DOHH2 (cell line): ENCODE data around the gene C19orf33.

Experiments used
- H3F3A ChIP-seq: fragments of 200-600 bp; sonication (generic), shearing (Covaris generic); 2 replicates; pipeline ENCODE4 v1.6.0; 2016; ENCODE audit warnings: antibody characterized with exemption, mild to moderate bottlenecking; ENCODE audit not compliant: control insufficient read depth, insufficient read depth
- H3K27ac ChIP-seq: fragments of 200-600 bp; sonication (generic); 2 replicates; pipeline ENCODE4 v1.5.1; 2014; ENCODE audit warnings: low read depth, mild to moderate bottlenecking, low read length, moderate library complexity
- H3K27me3 ChIP-seq: fragments of 200-600 bp; sonication (generic); 2 replicates; pipeline ENCODE4 v1.6.1; 2014; ENCODE audit warnings: mild to moderate bottlenecking, low read length, mixed read lengths; ENCODE audit not compliant: control insufficient read depth
- H3K36me3 ChIP-seq: fragments of 200-600 bp; sonication (generic); 2 replicates; pipeline ENCODE4 v1.6.1; 2014; ENCODE audit warnings: mild to moderate bottlenecking, low read length, moderate library complexity, mixed read lengths; ENCODE audit not compliant: control insufficient read depth
- H3K4me1 ChIP-seq: fragments of 200-600 bp; sonication (generic); 2 replicates; pipeline ENCODE4 v1.6.1; 2014; ENCODE audit warnings: mild to moderate bottlenecking, low read length, mixed read lengths; ENCODE audit not compliant: control insufficient read depth
- H3K4me2 ChIP-seq: fragments of 200-600 bp; sonication (generic); 2 replicates; pipeline ENCODE4 v1.6.0; 2014; ENCODE audit warnings: mild to moderate bottlenecking, low read length, moderate library complexity
- H3K4me3 ChIP-seq: fragments of 200-600 bp; sonication (generic); 2 replicates; pipeline ENCODE4 v1.5.1; 2014; ENCODE audit warnings: mild to moderate bottlenecking, low read length, mixed read lengths
- H3K79me2 ChIP-seq: fragments of 200-600 bp; sonication (generic); 2 replicates; pipeline ENCODE4 v1.6.1; 2014; ENCODE audit warnings: mild to moderate bottlenecking, low read length, mixed read lengths; ENCODE audit not compliant: control insufficient read depth
- H3K9me2 ChIP-seq: fragments of 200-600 bp; sonication (generic); replicated peaks from 2 replicates; pipeline ENCODE4 v1.6.1; 2014; ENCODE audit warnings: mild to moderate bottlenecking, low read length, mixed read lengths; ENCODE audit not compliant: control insufficient read depth
- H3K9me3 ChIP-seq: fragments of 200-600 bp; sonication (generic); 2 replicates; pipeline ENCODE4 v1.6.1; 2014; ENCODE audit warnings: antibody characterized with exemption, low read length, mixed read lengths; ENCODE audit not compliant: control insufficient read depth, insufficient read depth
- H4K20me1 ChIP-seq: fragments of 200-600 bp; sonication (generic); 2 replicates; pipeline ENCODE4 v1.6.0; 2014; ENCODE audit warnings: low read depth, mild to moderate bottlenecking, antibody characterized with exemption, low read length, moderate library complexity; ENCODE audit not compliant: control insufficient read depth, insufficient read depth
- EZH2phosphoT487 ChIP-seq: fragments of 200-600 bp; sonication (generic); IDR thresholded peaks from 2 replicates; pipeline ENCODE4 v1.6.1; 2017; ENCODE audit warnings: borderline replicate concordance, mild to moderate bottlenecking, antibody characterized with exemption, low read length, moderate library complexity, mixed read lengths
- TF ChIP-seq, protein P1 (sequence below): fragments of 200-600 bp; sonication (generic); IDR thresholded peaks from one replicate; pipeline ENCODE4 v1.5.1; 2014; ENCODE audit warnings: antibody characterized with exemption, mild to moderate bottlenecking, low read depth, low read length; ENCODE audit not compliant: poor library complexity, severe bottlenecking

The C19orf33 gene

GRCh38 chr19:38307597-38307996 lies 3.5 kb downstream of the C19orf33 start:
- H3K9me3 ChIP-seq: no peaks in the 10 kb centered on the region
- H3K9me2 ChIP-seq: no peaks in the 10 kb centered on the region
- H3K79me2 ChIP-seq: peaks cover 12% of the 10 kb centered on the region
- H3K27me3 ChIP-seq: no peaks in the 10 kb centered on the region
- TF ChIP-seq, protein P1, sequence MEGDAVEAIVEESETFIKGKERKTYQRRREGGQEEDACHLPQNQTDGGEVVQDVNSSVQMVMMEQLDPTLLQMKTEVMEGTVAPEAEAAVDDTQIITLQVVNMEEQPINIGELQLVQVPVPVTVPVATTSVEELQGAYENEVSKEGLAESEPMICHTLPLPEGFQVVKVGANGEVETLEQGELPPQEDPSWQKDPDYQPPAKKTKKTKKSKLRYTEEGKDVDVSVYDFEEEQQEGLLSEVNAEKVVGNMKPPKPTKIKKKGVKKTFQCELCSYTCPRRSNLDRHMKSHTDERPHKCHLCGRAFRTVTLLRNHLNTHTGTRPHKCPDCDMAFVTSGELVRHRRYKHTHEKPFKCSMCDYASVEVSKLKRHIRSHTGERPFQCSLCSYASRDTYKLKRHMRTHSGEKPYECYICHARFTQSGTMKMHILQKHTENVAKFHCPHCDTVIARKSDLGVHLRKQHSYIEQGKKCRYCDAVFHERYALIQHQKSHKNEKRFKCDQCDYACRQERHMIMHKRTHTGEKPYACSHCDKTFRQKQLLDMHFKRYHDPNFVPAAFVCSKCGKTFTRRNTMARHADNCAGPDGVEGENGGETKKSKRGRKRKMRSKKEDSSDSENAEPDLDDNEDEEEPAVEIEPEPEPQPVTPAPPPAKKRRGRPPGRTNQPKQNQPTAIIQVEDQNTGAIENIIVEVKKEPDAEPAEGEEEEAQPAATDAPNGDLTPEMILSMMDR: no peak
- no peak for TF ChIP-seq EZH2phosphoT487
- no peak overlapping the region for H3K4me3 ChIP-seq
- no peak overlapping the region for H3K27ac ChIP-seq
- H3K4me1 ChIP-seq: peaks cover 3% of the 10 kb centered on the region
- H3K36me3 ChIP-seq: peaks cover 4% of the 10 kb centered on the region; the same call in 1 of the 2 replicates
- H4K20me1 ChIP-seq: no peaks in the 10 kb centered on the region
- H3F3A ChIP-seq: no peaks in the 10 kb centered on the region
- no peak overlapping the region for H3K4me2 ChIP-seq

DNA sequence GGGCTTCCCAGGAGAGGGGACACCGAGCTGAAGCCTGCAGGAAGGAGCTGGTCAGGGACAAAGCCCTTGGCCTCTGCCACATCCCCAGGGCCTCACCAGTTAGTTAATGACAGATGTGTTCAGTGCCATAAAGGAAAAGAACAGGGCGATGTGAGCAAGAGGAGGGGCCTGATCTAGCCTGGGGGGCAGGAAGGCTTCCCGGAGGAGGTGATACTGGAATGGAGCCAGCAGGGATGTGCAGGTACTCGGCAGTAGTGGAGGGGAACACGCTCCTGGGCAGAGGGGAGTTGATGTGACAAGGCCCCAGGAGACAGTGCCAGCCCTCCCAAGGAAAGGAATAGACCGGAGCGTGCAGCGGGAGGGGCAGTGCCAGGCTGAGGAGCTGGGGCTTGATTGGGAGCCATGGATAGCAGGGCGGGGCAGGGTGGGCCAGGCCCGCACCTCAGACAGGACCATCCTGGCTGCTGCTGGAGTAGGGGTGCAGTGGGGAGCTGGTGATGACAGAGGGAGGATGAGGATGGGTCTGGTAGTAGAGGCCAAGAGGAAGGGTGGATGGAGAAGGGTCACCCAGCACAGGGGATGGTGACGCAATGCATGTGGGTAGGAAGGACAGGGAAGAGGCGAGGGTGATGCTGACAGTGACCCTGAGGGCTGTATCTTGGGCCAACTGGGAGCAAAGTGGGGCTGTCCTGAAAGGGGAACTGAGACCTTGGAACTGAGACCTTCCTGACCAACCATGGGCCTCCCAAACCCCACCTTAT lies 4.1 kb downstream of the C19orf33 start:
- Histone ChIP-seq H3K9me3 (no peaks in the 10 kb centered on the region), H3K27me3 (no peaks in the 10 kb centered on the region), H4K20me1 (no peaks in the 10 kb centered on the region), H3K36me3 (peaks cover 4% of the 10 kb centered on the region; the same call in 1 of the 2 replicates), H3K4me1 (peaks cover 7% of the 10 kb centered on the region), H3F3A (no peaks in the 10 kb centered on the region), H3K4me2 (no peak overlapping the region), H3K9me2 (no peaks in the 10 kb centered on the region), H3K27ac (no peak overlapping the region), H3K4me3 (no peak overlapping the region), H3K79me2 (peaks cover 13% of the 10 kb centered on the region)
- TF ChIP-seq, protein P1: no peak
- no peak for TF ChIP-seq EZH2phosphoT487

DNA sequence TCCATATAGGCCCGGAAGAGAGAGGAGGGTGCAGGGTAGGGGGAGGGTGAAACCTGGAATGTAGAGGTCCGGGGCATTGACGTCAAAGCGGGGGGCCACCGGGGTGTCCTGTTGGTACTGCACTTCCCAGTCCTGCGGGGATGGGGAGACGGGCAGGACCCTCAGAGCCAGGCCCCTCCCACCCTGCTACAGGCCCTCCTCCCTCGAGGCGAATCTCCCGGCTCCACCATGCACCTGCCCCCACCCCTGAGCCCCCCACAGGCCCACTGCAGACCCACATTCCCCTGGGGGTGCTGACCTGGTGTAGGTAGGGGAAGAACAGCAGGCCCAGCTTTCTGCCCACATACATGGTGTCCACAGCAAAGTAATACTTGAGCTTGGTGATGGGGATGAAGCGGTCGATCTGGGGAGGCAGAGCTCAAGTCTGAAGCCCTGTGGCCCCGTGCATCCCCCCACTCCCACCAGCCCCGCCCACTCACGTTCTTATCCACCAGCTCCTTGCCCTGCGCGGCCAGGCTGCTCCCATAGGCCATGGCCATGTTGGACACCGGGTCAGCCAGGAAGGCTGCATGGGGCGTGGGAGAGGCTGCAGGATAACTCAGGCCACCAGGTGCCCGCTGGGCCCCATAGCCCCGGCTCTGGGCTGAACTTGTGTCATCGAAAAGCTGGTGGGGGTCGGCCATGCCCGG lies 5.0 kb downstream of the C19orf33 start:
- H3K27ac ChIP-seq: no peak overlapping the region
- H3F3A ChIP-seq: no peaks in the 10 kb centered on the region
- TF ChIP-seq EZH2phosphoT487: no peak
- TF ChIP-seq, protein P1: no peak
- peaks cover 14% of the 10 kb centered on the region for H3K4me1 ChIP-seq
- H3K27me3 ChIP-seq: no peaks in the 10 kb centered on the region
- H3K9me2 ChIP-seq: no peaks in the 10 kb centered on the region
- H3K4me3 ChIP-seq: no peak overlapping the region
- no peaks in the 10 kb centered on the region for H3K9me3 ChIP-seq
- H3K4me2 ChIP-seq: no peak overlapping the region
- H4K20me1 ChIP-seq: no peaks in the 10 kb centered on the region
- H3K79me2 ChIP-seq: peaks cover 17% of the 10 kb centered on the region
- peaks cover 4% of the 10 kb centered on the region; the same call in 1 of the 2 replicates for H3K36me3 ChIP-seq
